Measurements from ENCODE around the gene HES5.
"Not testable (repeated sequence)": the region's sequence is repeated elsewhere in the genome, so short reads cannot be mapped to it uniquely, and the experiment has no call there.

HES5 gene

DNA sequence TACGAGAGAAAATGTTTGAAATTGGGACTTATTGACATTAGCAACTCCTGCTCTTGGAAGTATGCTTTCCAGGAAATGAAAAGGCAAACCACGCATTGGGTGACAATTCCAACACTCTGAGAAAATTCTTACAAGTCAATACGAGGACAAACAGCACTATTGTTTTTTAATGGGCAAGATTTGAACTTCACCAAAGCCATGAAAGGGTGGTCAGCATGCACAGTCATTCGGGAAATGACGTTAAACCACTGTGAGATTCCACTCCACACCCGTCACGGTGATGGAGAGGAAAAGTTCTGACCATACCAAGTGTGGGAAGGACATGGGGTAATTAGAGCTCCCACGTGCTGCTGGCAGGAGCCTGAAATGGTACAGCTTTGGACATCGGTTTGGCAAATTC is 44.3 kb upstream of the HES5 start:
- Histone ChIP-seq H3K4me2 (ENCODE audit: low read length) (no peak overlapping the region), H3K9me3 (ENCODE audit: insufficient read depth, low read length) (peaks cover 15% of the 10 kb centered on the region; the same call in 1 of the 2 replicates), H3K4me3 (ENCODE audit: low read length) (no peak overlapping the region), H3K27me3 (ENCODE audit: low read depth, low read length) (no peaks in the 10 kb centered on the region), H3K27ac (ENCODE audit: low read length) (no peak overlapping the region), H3K9ac (ENCODE audit: low read length) (no peak overlapping the region), H3K36me3 (replicated peaks; ENCODE audit: low read depth, low read length) (peaks cover 12% of the 10 kb centered on the region), H3K4me1 (ENCODE audit: low read length) (peaks cover 51% of the 10 kb centered on the region), H2AFZ (ENCODE audit: low read depth, low read length) (no peak overlapping the region), H3K79me2 (ENCODE audit: low read length) (no peaks in the 10 kb centered on the region), H4K20me1 (ENCODE audit: insufficient read depth, low read length) (no peaks in the 10 kb centered on the region)
- TF ChIP-seq, protein P1, sequence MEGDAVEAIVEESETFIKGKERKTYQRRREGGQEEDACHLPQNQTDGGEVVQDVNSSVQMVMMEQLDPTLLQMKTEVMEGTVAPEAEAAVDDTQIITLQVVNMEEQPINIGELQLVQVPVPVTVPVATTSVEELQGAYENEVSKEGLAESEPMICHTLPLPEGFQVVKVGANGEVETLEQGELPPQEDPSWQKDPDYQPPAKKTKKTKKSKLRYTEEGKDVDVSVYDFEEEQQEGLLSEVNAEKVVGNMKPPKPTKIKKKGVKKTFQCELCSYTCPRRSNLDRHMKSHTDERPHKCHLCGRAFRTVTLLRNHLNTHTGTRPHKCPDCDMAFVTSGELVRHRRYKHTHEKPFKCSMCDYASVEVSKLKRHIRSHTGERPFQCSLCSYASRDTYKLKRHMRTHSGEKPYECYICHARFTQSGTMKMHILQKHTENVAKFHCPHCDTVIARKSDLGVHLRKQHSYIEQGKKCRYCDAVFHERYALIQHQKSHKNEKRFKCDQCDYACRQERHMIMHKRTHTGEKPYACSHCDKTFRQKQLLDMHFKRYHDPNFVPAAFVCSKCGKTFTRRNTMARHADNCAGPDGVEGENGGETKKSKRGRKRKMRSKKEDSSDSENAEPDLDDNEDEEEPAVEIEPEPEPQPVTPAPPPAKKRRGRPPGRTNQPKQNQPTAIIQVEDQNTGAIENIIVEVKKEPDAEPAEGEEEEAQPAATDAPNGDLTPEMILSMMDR (IDR thresholded peaks at IDR 0.05; ENCODE audit: low read depth, low read length): no peak
- TF ChIP-seq EZH2phosphoT487 (IDR thresholded peaks at IDR 0.05; ENCODE audit: low read depth): no peak

DNA sequence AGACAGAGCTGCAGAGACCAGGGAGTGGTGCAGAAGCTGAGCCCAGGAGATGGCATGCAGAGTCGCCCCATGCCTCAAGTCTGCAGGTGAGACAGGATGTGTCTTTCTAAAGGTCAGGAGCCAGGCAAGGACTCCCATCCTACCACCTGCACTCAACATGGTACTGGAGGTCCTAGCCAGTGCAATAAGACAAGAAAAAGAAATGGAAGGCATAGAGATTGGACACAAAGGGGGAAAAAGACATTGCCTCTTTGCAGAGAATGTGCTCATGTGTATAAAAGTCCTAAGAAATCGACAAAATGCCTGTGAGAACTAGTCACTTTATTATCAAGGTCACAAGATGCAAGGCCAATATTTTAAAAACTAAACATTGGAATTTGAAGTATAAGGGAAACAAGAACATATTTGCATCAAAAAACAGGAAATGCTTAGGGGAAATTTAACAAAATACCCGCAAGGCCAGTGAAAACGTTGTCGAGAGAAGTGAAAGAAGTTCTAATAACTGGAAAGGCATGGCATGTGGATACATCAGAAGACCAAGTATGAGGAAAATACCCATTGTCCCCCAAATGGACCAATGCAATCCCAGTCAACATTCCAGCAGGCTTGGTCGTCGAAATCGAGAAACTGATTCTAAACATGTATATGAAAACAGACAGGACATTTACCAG is 43.3 kb upstream of the HES5 start:
- H3K4me1 ChIP-seq (ENCODE audit: low read length): peaks cover 44% of the 10 kb centered on the region
- H3K9me3 ChIP-seq (ENCODE audit: insufficient read depth, low read length): peaks cover 15% of the 10 kb centered on the region; the same call in 1 of the 2 replicates
- no peak overlapping the region for H3K4me2 ChIP-seq (ENCODE audit: low read length)
- H3K27ac ChIP-seq (ENCODE audit: low read length): peak overlapping the region; percentile 42; the same call in 1 of the 2 replicates
- no peak overlapping the region for H3K9ac ChIP-seq (ENCODE audit: low read length)
- H3K79me2 ChIP-seq (ENCODE audit: low read length): no peaks in the 10 kb centered on the region
- no peaks in the 10 kb centered on the region for H4K20me1 ChIP-seq (ENCODE audit: insufficient read depth, low read length)
- H3K27me3 ChIP-seq (ENCODE audit: low read depth, low read length): no peaks in the 10 kb centered on the region
- H2AFZ ChIP-seq (ENCODE audit: low read depth, low read length): no peak overlapping the region
- no peak overlapping the region for H3K4me3 ChIP-seq (ENCODE audit: low read length)
- TF ChIP-seq EZH2phosphoT487 (IDR thresholded peaks at IDR 0.05; ENCODE audit: low read depth): no peak
- H3K36me3 ChIP-seq (replicated peaks; ENCODE audit: low read depth, low read length): peaks cover 12% of the 10 kb centered on the region

DNA sequence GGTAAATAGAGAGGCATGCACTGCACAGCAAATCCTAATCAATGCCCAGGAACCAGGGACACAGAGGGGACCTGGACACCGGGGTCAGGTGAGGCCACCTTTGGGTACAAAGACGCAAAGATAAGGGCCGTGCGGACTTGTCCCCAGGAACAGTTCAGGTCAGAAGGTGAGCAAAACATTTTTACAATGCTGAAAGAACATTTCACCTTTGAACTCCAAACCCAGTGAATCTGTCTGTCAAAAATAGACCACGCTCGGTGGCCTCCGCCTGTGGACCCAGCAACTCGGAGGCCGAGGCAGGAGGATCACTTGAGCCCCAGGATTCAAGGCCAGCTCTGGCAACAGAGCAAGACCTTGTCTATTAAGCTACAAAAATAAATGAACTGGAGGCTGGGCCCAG is 41.3 kb upstream of the HES5 start:
- Histone ChIP-seq H3K79me2 (ENCODE audit: low read length) (no peaks in the 10 kb centered on the region), H4K20me1 (ENCODE audit: insufficient read depth, low read length) (no peaks in the 10 kb centered on the region), H3K36me3 (replicated peaks; ENCODE audit: low read depth, low read length) (peaks cover 12% of the 10 kb centered on the region), H3K9ac (ENCODE audit: low read length) (no peak overlapping the region), H3K9me3 (ENCODE audit: insufficient read depth, low read length) (peaks cover 15% of the 10 kb centered on the region; the same call in 1 of the 2 replicates), H3K27ac (ENCODE audit: low read length) (no peak overlapping the region), H3K4me3 (ENCODE audit: low read length) (no peak overlapping the region), H2AFZ (ENCODE audit: low read depth, low read length) (no peak overlapping the region), H3K27me3 (ENCODE audit: low read depth, low read length) (no peaks in the 10 kb centered on the region), H3K4me2 (ENCODE audit: low read length) (no peak overlapping the region), H3K4me1 (ENCODE audit: low read length) (peaks cover 27% of the 10 kb centered on the region)
- TF ChIP-seq EZH2phosphoT487 (IDR thresholded peaks at IDR 0.05; ENCODE audit: low read depth): no peak
- TF ChIP-seq, protein P1 (IDR thresholded peaks at IDR 0.05; ENCODE audit: low read depth, low read length): no peak

DNA sequence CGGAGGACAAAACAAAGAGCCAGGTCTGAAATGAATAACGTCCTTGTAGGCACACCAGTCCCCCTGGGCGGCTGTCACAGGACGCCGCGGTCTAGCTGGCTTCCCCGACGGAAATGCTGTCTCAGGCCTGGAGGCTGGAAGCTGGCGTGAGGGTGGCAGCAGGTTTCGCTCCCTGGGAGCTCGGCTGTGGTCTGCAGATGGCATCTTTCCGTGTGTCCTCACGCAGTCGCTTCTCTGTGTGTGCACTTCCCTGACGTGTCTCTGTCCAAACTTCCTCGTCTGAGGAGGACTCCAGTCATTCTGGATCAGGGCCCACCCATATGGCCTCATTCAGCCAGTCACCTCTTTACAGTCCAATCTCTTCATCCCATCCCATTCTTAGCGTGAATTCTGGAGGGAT is 40.3 kb upstream of the HES5 start:
- Histone ChIP-seq H2AFZ (ENCODE audit: low read depth, low read length) (no peak overlapping the region), H3K4me1 (ENCODE audit: low read length) (peaks cover 18% of the 10 kb centered on the region), H3K9me3 (ENCODE audit: insufficient read depth, low read length) (peaks cover 15% of the 10 kb centered on the region; the same call in 1 of the 2 replicates), H3K27me3 (ENCODE audit: low read depth, low read length) (no peaks in the 10 kb centered on the region), H3K36me3 (replicated peaks; ENCODE audit: low read depth, low read length) (peaks cover 12% of the 10 kb centered on the region), H3K4me3 (ENCODE audit: low read length) (no peak overlapping the region), H4K20me1 (ENCODE audit: insufficient read depth, low read length) (no peaks in the 10 kb centered on the region), H3K79me2 (ENCODE audit: low read length) (no peaks in the 10 kb centered on the region), H3K27ac (ENCODE audit: low read length) (no peak overlapping the region), H3K9ac (ENCODE audit: low read length) (no peak overlapping the region), H3K4me2 (ENCODE audit: low read length) (no peak overlapping the region)
- TF ChIP-seq, protein P1 (IDR thresholded peaks at IDR 0.05; ENCODE audit: low read depth, low read length): no peak
- TF ChIP-seq EZH2phosphoT487 (IDR thresholded peaks at IDR 0.05; ENCODE audit: low read depth): no peak

DNA sequence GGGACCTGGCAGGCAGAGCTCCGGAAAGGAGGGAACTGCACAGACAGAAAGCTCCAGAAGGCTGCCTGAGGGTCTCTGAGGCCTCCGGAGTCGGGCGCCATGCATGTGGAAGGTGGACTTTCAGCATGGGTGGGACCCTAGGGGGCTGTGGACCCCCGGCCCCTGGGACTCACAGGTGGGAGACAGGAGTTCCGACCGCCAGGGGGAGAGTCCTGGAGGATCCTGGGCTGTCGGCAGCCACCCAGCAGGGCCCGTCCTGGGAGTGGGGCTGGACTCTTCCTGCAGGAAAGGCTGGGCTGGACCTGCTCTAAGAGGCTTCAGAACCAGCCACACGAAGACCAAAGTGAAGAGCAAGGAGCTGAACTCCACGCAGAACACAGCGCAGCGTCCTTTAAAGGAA is 39.6 kb upstream of the HES5 start:
- not testable (repeated sequence) for H3K27ac ChIP-seq (ENCODE audit: low read length); H3K4me3 ChIP-seq (ENCODE audit: low read length); H3K79me2 ChIP-seq (ENCODE audit: low read length); H2AFZ ChIP-seq (ENCODE audit: low read depth, low read length); H4K20me1 ChIP-seq (ENCODE audit: insufficient read depth, low read length); H3K9ac ChIP-seq (ENCODE audit: low read length); H3K4me2 ChIP-seq (ENCODE audit: low read length); H3K27me3 ChIP-seq (ENCODE audit: low read depth, low read length)
- peaks cover 12% of the 10 kb centered on the region for H3K36me3 ChIP-seq (replicated peaks; ENCODE audit: low read depth, low read length)
- H3K4me1 ChIP-seq (ENCODE audit: low read length): peaks cover 18% of the 10 kb centered on the region
- H3K9me3 ChIP-seq (ENCODE audit: insufficient read depth, low read length): peaks cover 15% of the 10 kb centered on the region; the same call in 1 of the 2 replicates
